ENCODE data around the gene DUSP8.
"Not testable (repeated sequence)": the region's sequence is repeated elsewhere in the genome, so short reads cannot be mapped to it uniquely, and the experiment has no call there.

Gene DUSP8

DNA sequence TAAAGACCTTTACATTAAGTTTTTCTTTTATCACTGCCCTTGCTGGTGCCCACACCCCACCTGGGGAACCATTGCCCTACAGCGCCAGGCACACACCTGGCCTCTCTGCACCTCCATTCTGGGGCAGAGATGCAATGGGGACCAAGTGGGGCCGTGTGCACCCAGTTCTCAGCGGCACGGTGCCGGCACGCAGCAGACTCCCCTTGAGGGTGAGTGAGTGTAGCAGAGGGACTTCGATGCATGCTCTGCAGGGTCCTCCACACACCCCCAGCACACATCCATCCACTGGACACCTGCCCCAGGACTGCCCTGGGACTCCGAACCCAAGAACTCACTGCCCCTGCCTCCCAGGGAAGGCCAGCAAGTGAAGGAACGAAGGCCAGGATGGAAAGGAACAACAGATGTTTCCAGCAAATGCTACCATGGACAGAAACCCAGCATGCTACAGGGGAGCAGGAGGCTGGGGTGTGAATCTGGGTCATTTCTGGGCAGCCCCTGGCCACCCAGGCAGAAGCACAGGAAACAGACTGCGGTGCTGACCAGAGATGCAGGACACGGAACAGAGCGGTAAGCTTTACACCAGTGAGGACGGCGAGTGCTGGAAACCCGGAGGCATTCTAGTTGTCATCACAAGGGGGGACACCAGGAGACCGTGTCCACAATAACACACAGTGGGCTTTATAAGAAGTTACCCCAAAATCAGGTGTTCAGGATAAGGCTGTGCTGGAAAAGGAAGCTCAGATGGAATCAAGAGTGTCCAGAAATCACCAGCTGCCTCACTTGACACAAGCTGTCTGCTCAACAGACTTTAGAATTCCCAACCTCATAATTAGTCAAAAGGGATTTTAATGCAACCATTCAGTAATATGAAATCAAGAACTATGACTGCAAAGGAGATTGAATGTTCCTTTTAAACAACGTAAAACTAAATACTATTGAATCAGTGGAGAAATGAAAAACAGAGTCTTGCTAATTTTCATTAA, 52.8 kb downstream of the DUSP8 start:
- Histone ChIP-seq H3K36me3 (ENCODE audit: control insufficient read depth, insufficient read depth, low read length) (no peaks in the 10 kb centered on the region), H3K27me3 (ENCODE audit: control insufficient read depth, insufficient read depth, low read length) (no peaks in the 10 kb centered on the region), H3K4me3 (ENCODE audit: low read depth, low read length) (no peak overlapping the region), H3K9ac (ENCODE audit: low read length) (no peak overlapping the region), H3K9me3 (ENCODE audit: control insufficient read depth, insufficient read depth, low read depth, low read length) (no peaks in the 10 kb centered on the region), H3K27ac (ENCODE audit: low read depth, low read length) (no peak overlapping the region), H3K4me1 (ENCODE audit: control insufficient read depth, insufficient read depth, low read length) (peaks cover 3% of the 10 kb centered on the region; the same call in 1 of the 2 replicates)

DNA sequence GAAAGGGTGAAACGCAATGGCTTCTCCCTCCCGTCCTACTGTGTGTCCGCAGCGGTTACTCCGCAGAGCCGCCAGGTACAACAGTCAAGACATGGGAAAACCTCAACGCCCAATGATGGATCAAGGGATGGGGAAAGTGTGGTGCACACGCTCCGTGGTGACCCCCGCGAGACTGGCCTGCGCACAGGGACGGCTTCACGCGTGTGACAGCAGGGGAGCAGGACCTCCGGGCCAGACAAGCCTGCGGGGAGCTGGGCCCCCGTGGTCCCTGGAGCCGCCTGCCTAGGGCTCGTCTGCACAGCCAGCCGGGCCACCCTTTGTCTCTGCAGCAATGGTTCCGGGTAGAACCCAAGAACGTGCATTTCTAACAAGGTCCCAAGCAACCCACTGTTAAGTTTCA, 53.8 kb downstream of the DUSP8 start:
- Histone ChIP-seq H3K4me1 (ENCODE audit: control insufficient read depth, insufficient read depth, low read length) (peaks cover 9% of the 10 kb centered on the region), H3K36me3 (ENCODE audit: control insufficient read depth, insufficient read depth, low read length) (no peaks in the 10 kb centered on the region), H3K27me3 (ENCODE audit: control insufficient read depth, insufficient read depth, low read length) (no peaks in the 10 kb centered on the region), H3K4me3 (ENCODE audit: low read depth, low read length) (no peak overlapping the region), H3K27ac (ENCODE audit: low read depth, low read length) (no peak overlapping the region), H3K9me3 (ENCODE audit: control insufficient read depth, insufficient read depth, low read depth, low read length) (no peaks in the 10 kb centered on the region), H3K9ac (ENCODE audit: low read length) (no peak overlapping the region)

DNA sequence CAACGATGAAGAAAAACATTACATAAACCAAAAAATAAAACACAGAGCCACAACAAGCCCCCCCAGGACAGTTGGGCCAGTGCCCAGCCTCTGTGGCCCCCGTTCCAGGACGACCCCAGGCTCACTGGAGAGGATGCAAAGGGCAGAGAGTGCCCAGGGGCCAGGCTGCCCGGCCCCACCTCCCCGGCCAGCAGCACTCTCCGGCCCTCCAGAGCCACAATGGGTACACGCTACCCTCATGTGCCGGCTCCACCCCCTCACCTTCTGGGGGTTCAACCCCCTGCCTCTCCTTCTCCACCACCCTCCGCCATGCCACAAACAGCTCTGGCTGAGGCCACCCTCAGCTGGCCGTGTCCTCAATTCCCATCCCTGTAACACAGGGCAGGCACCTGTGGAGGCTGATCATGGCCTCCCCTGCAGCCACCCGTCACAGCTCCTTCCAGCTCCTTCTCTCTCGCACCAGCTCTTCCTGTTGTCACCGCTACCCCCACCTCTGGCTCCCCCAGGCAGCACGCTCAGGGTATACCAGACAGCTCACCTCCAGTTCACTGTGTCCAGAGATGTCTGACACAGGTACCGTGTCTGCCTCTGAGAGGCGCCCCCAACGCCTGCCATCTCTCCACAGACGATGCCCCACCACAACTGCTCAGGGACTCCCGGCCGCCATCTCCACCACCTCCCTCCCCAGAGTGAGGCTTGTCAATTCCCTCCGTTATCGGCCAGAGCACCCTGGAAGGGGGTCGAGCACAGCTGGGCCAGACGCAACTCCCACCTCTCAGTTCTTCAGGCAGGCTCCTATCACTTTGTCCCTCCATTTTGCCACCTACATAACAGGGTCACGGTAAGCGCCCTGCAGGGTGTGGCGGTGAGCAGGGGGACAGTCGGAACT, 54.7 kb downstream of the DUSP8 start:
- Histone ChIP-seq H3K27ac (ENCODE audit: low read depth, low read length) (no peak overlapping the region), H3K9ac (ENCODE audit: low read length) (no peak overlapping the region), H3K9me3 (ENCODE audit: control insufficient read depth, insufficient read depth, low read depth, low read length) (no peaks in the 10 kb centered on the region), H3K4me1 (ENCODE audit: control insufficient read depth, insufficient read depth, low read length) (peaks cover 14% of the 10 kb centered on the region), H3K36me3 (ENCODE audit: control insufficient read depth, insufficient read depth, low read length) (no peaks in the 10 kb centered on the region), H3K4me3 (ENCODE audit: low read depth, low read length) (no peak overlapping the region), H3K27me3 (ENCODE audit: control insufficient read depth, insufficient read depth, low read length) (no peaks in the 10 kb centered on the region)

DNA sequence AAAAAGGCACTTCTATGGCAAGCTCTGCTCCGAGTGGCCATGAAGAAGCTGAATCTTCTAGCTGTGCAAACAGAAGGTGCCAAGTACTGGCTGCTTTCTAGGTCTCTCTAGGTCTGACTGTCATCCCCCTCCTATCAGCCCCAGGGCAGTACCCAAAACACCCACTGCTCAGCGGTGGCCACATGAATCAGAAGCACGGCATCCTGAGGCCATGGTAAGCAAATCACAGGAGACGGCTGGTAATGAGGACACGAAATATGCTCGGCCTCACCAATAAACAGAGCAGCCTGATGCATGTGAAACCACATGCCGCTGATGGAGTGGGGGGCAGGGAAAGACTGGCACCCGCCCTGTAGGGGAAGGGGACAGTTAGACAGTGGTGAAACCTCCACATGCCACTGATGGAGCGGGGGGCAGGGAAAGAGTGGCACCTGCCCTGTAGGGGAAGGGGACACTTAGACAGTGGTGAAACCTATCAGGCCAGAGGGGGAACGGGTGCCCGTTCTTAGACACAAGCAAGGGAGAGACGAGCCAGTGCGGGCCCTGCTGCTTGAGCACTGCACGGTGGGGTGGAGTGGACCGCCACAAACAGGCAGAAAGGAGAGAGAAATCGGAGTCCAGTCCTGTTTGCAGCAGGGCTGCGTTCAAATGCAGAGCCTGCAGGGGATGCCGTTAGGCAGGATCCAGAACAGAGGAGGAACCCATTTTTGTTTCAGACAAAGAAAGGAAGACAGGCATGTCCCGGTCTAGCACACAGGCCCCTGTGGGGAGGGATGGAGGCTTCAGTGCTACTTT, 55.6 kb downstream of the DUSP8 start:
- Histone ChIP-seq H3K27me3 (ENCODE audit: control insufficient read depth, insufficient read depth, low read length) (no peaks in the 10 kb centered on the region), H3K4me3 (ENCODE audit: low read depth, low read length) (no peak overlapping the region), H3K9me3 (ENCODE audit: control insufficient read depth, insufficient read depth, low read depth, low read length) (no peaks in the 10 kb centered on the region), H3K4me1 (ENCODE audit: control insufficient read depth, insufficient read depth, low read length) (peaks cover 17% of the 10 kb centered on the region), H3K9ac (ENCODE audit: low read length) (no peak overlapping the region), H3K36me3 (ENCODE audit: control insufficient read depth, insufficient read depth, low read length) (no peaks in the 10 kb centered on the region), H3K27ac (ENCODE audit: low read depth, low read length) (no peak overlapping the region)

DNA sequence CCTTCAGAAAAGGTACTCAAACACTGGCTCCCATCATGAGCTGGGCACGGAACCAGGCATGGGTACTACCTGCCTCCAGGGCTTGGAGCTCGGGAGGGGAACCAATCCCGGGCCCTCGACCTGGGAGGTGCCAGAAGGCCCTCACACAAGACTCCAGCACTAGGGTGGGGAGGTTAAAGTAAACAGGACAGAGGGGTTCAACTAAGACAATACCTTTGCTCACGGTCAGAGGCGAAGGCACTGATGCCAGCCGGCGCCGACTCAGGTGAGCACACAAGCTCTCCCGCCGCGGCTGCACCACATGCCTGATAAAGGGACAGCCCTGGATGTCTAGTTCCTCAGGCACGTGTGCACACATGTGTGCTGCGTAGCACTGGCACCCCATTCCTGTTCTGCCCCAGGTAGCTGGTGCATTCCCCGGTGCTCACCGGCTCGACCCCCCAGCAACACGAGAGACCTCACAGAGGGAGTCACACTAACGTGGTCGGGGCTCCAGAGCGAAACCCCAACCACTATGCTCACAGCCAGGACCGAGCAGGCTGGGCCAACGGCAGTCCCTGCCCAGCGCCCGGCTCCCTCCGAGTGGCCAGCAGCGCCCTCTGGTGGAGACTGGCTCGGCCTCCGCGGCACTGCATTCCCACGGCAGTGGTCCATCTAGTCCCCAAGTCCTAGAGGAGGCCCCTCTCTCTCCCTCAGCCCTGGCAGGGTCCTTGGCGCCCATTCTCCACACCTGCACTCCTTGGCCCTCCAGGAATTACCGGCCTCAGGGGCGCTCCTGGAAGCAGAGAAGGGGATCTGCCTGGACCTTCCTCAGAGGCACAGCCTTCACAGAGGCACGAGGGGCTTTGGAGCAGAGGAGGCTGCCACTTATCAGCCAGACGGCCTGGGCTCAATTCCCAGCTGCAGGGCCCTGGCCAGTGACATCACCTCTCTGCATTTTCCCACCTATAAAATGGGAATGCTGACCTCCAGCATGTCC, 56.7 kb downstream of the DUSP8 start:
- H3K4me3 ChIP-seq (ENCODE audit: low read depth, low read length) = no peak overlapping the region
- H3K9me3 ChIP-seq (ENCODE audit: control insufficient read depth, insufficient read depth, low read depth, low read length) = no peaks in the 10 kb centered on the region
- peaks cover 17% of the 10 kb centered on the region for H3K4me1 ChIP-seq (ENCODE audit: control insufficient read depth, insufficient read depth, low read length)
- H3K36me3 ChIP-seq (ENCODE audit: control insufficient read depth, insufficient read depth, low read length) = no peaks in the 10 kb centered on the region
- no peaks in the 10 kb centered on the region for H3K27me3 ChIP-seq (ENCODE audit: control insufficient read depth, insufficient read depth, low read length)
- H3K9ac ChIP-seq (ENCODE audit: low read length) = peak overlapping the region; percentile 29
- H3K27ac ChIP-seq (ENCODE audit: low read depth, low read length) = no peak overlapping the region

DNA sequence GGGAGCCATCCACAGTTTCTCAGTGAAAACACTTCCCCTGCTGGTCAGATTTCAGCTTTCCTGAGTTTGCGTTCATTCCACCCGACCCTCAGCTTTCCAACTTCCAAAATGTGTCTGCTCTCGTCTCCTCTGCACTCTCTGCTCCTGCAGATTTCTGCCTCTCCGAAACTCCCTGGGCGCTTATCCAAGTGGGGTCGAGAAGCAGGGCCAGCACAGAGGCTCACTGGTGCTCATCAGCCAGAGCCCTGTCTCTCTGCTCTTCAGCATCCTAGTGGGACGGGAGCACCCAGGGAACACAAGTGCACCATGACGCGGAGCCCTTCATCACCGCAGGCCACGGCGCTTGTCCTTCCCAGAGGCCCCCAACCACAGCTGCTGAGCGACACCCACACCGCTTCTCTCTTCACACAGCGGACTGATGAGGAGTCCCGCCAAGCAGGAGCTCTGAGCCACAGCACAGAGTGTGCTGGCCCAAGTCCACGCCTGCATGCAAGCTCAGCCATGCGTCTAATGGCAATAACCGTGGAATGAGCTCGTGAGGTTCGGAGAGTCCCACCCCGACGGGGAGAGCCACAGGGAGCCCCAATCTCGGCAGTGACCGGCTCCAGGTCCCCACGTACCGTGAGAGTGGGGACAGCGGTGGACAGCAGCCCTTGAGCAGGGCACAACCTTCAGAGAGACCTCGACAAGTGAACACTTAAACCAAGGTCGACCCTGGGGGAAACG, 57.6 kb downstream of the DUSP8 start:
- Histone ChIP-seq H3K9ac (ENCODE audit: low read length) (no peak overlapping the region), H3K4me3 (ENCODE audit: low read depth, low read length) (no peak overlapping the region), H3K27ac (ENCODE audit: low read depth, low read length) (no peak overlapping the region), H3K27me3 (ENCODE audit: control insufficient read depth, insufficient read depth, low read length) (no peaks in the 10 kb centered on the region), H3K36me3 (ENCODE audit: control insufficient read depth, insufficient read depth, low read length) (no peaks in the 10 kb centered on the region), H3K9me3 (ENCODE audit: control insufficient read depth, insufficient read depth, low read depth, low read length) (no peaks in the 10 kb centered on the region), H3K4me1 (ENCODE audit: control insufficient read depth, insufficient read depth, low read length) (peaks cover 17% of the 10 kb centered on the region)

DNA sequence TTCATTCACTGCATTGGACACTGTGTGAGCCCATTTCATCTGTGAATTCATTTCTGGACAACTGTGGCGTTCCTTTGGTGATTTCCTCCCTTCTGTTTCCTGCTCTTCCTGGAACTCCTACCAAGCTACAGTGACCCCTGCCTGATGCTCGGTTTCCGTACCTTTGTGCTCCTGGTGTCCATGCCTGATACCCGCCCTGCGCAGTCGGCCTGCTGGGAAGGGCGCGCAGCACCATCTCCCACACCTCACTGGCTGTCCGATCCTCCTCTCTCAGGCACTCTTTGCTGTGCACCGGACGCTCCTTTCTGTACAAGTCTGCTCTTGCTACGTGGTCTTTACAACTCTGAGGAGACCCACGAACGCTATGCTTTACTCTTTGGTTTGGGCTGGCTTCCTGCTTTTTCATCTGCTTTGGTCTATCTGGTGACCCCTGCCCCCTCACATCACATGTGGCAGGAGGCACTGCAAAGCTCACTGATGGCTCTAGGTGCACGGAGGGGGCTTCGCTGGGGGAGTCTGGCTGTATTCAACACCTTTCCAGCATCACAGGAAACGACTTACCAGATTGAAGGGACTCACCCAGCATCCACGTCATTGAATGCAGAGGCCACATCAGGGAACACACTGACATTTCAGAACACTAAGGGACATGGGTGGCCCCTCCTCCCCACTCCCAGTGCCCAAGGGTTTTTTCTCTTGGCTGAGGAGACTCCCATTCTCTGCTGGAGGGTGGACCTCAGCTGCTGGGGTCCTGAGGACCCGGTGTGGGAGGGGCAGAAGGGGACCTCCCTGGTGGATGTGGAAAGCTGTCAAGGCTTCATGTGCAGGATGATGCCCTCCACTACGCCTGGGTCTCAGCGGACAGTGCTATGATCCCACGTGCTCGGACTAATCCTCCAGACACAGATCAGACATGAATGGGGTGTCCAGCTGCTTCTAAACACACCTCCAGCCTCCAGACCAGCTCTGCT, 58.5 kb downstream of the DUSP8 start:
- Histone ChIP-seq H3K4me3 (ENCODE audit: low read depth, low read length) (no peak overlapping the region), H3K9ac (ENCODE audit: low read length) (no peak overlapping the region), H3K4me1 (ENCODE audit: control insufficient read depth, insufficient read depth, low read length) (peaks cover 18% of the 10 kb centered on the region), H3K9me3 (ENCODE audit: control insufficient read depth, insufficient read depth, low read depth, low read length) (no peaks in the 10 kb centered on the region), H3K36me3 (ENCODE audit: control insufficient read depth, insufficient read depth, low read length) (no peaks in the 10 kb centered on the region), H3K27me3 (ENCODE audit: control insufficient read depth, insufficient read depth, low read length) (no peaks in the 10 kb centered on the region), H3K27ac (ENCODE audit: low read depth, low read length) (no peak overlapping the region)

DNA sequence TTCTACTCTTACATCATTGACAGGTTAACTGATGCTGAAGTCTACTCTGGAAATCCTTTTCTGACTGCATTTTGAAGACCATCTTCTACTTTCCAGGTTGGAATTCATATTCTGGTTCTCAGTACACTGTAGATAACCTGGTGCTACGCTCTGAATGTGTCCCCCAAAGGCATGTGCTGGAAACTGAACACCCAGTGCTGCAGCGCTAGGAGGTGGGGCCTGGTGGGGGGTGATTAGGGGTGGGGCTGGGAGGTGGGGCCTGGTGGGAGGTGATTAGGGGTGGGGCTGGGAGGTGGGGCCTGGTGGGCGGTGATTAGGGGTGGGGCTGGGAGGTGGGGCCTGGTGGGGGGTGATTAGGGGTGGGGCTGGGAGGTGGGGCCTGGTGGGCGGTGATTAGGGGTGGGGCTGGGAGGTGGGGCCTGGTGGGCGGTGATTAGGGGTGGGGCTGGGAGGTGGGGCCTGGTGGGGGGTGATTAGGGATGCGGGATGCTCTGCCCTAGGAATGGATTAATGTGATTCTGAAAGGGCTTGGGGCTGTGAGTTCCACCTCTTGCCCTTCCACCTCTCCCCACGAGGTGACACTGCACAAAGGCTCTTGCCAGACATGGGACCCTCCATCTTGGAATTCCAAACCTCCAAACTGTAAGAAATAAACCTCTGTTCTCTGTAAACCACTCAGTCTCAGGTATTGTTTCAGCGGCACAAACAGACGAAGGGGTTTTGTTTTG, 59.4 kb downstream of the DUSP8 start:
- H3K27me3 ChIP-seq (ENCODE audit: control insufficient read depth, insufficient read depth, low read length); H3K9me3 ChIP-seq (ENCODE audit: control insufficient read depth, insufficient read depth, low read depth, low read length); H3K36me3 ChIP-seq (ENCODE audit: control insufficient read depth, insufficient read depth, low read length); H3K4me3 ChIP-seq (ENCODE audit: low read depth, low read length); H3K9ac ChIP-seq (ENCODE audit: low read length); H3K27ac ChIP-seq (ENCODE audit: low read depth, low read length): not testable (repeated sequence)
- peaks cover 27% of the 10 kb centered on the region for H3K4me1 ChIP-seq (ENCODE audit: control insufficient read depth, insufficient read depth, low read length)

Data from HUES6 (cell line).